HepG2 (cell line): Measurements from ENCODE around the gene PDLIM4. TPM values are rescaled to one million over a fixed set of nuclear protein-coding genes. Genes with fewer than 3 reads are reported as not detected.

Source experiments
- CBX1 ChIP-seq: IDR thresholded peaks from one replicate; pipeline ENCODE4 v1.6.1; 2016; ENCODE audit warnings: antibody characterized with exemption, low read depth
- GABPB1 ChIP-seq: IDR thresholded peaks from 2 replicates; pipeline ENCODE4 v1.6.1; 2016; ENCODE audit warnings: mild to moderate bottlenecking, missing genetic modification reagents, moderate library complexity, missing compliant biosample characterization
- HINFP ChIP-seq: sonication (generic); formaldehyde crosslinking; IDR thresholded peaks from 2 replicates; pipeline ENCODE4 v1.4.0; 2020; ENCODE audit warnings: low read depth, mild to moderate bottlenecking, missing genetic modification reagents
- KLF13 ChIP-seq: sonication (generic); formaldehyde crosslinking; IDR thresholded peaks from 2 replicates; pipeline ENCODE4 v1.4.0; 2020; ENCODE audit warnings: mild to moderate bottlenecking, missing genetic modification reagents
- KLF15 ChIP-seq: sonication (generic); formaldehyde crosslinking; IDR thresholded peaks from 2 replicates; pipeline ENCODE4 v1.8.1; 2023; ENCODE audit warnings: borderline replicate concordance, mild to moderate bottlenecking, inconsistent platforms, missing genetic modification reagents, mixed read lengths
- MAF1 ChIP-seq: sonication (generic); formaldehyde crosslinking; IDR thresholded peaks from 2 replicates; pipeline ENCODE4 v1.5.0; 2020; ENCODE audit warnings: missing genetic modification reagents, borderline replicate concordance
- MEIS2 ChIP-seq: sonication (generic); formaldehyde crosslinking; IDR thresholded peaks from 2 replicates; pipeline ENCODE4 v1.9.0; 2021; ENCODE audit warnings: mild to moderate bottlenecking, missing genetic modification reagents
- MXD3 ChIP-seq: IDR thresholded peaks from 2 replicates; pipeline ENCODE4 v1.6.1; 2016; ENCODE audit warnings: mild to moderate bottlenecking, missing biosample characterization, missing genetic modification reagents
- NFATC3 ChIP-seq: sonication (generic); formaldehyde crosslinking; IDR thresholded peaks from 2 replicates; pipeline ENCODE4 v1.5.1; 2020; ENCODE audit warnings: mild to moderate bottlenecking, missing genetic modification reagents
- NFE2L2 ChIP-seq: fragments of 150-350 bp; IDR thresholded peaks from 2 replicates; pipeline ENCODE4 v1.6.1; 2014; ENCODE audit warnings: low read length
- NFKB2 ChIP-seq: sonication (generic); formaldehyde crosslinking; IDR thresholded peaks from 2 replicates; pipeline ENCODE4 v1.4.0; 2020; ENCODE audit warnings: missing genetic modification reagents, borderline replicate concordance
- RAD51 ChIP-seq: fragments of 450-650 bp; IDR thresholded peaks from 2 replicates; pipeline ENCODE4 v1.6.1; 2016; ENCODE audit warnings: borderline replicate concordance
- RELA ChIP-seq: sonication (generic); formaldehyde crosslinking; IDR thresholded peaks from 2 replicates; pipeline ENCODE4 v1.4.0; 2020; ENCODE audit warnings: missing genetic modification reagents
- RFXAP ChIP-seq: sonication (generic); formaldehyde crosslinking; IDR thresholded peaks from 2 replicates; pipeline ENCODE4 v1.4.0; 2020; ENCODE audit warnings: missing genetic modification reagents, borderline replicate concordance
- SIX4 ChIP-seq: sonication (generic); formaldehyde crosslinking; IDR thresholded peaks from 2 replicates; pipeline ENCODE4 v1.4.0; 2020; ENCODE audit warnings: missing genetic modification reagents
- TARDBP ChIP-seq: sonication (generic); formaldehyde crosslinking; IDR thresholded peaks from 2 replicates; pipeline ENCODE4 v1.8.0; 2022; ENCODE audit warnings: mild to moderate bottlenecking, missing genetic modification reagents
- TGIF2 ChIP-seq: IDR thresholded peaks from 2 replicates; pipeline ENCODE4 v1.6.1; 2016; ENCODE audit warnings: control low read depth, missing compliant biosample characterization
- THYN1 ChIP-seq: sonication (generic); formaldehyde crosslinking; IDR thresholded peaks from 2 replicates; pipeline ENCODE4 v1.8.1; 2023; ENCODE audit warnings: low read depth, mild to moderate bottlenecking, moderate library complexity, missing genetic modification reagents, borderline replicate concordance
- ZC3H4 ChIP-seq: sonication (generic); formaldehyde crosslinking; IDR thresholded peaks from 2 replicates; pipeline ENCODE4 v1.4.0; 2020; ENCODE audit warnings: missing genetic modification reagents, borderline replicate concordance
- ZNF605 ChIP-seq: sonication (generic); formaldehyde crosslinking; IDR thresholded peaks from 2 replicates; pipeline ENCODE4 v1.8.0; 2022; ENCODE audit warnings: mild to moderate bottlenecking, missing genetic modification reagents
- ZNF619 ChIP-seq: sonication (generic); formaldehyde crosslinking; IDR thresholded peaks from 2 replicates; pipeline ENCODE4 v1.4.0; 2020; ENCODE audit warnings: mild to moderate bottlenecking, missing genetic modification reagents
- ZNF749 ChIP-seq: sonication (generic); formaldehyde crosslinking; IDR thresholded peaks from 2 replicates; pipeline ENCODE4 v1.8.0; 2022; ENCODE audit warnings: mild to moderate bottlenecking, missing genetic modification reagents, moderate library complexity, borderline replicate concordance
- ZNF776 ChIP-seq: sonication (generic); formaldehyde crosslinking; IDR thresholded peaks from 2 replicates; pipeline ENCODE4 v1.4.0; 2020; ENCODE audit warnings: mild to moderate bottlenecking, missing genetic modification reagents
- ZSCAN9 ChIP-seq: IDR thresholded peaks from 2 replicates; pipeline ENCODE4 v1.6.1; 2016; ENCODE audit warnings: borderline replicate concordance
- polyA plus RNA-seq, 8 experiments: library from polyadenylated mRNA; depleted of rRNA in 3 of 8; stranded (reverse) in 7 of 8; unstranded in 1 of 8; fragments of >200 nt; fragmentation: Illumina TruSeq in 4 of 8; extraction: Trizol in 4 of 8; gene quantifications; 2 replicates each; pipeline versions ENCODE4 v1.2.1 to v1.2.3, GENCODE V29; 2011 to 2016; ENCODE audit warnings: low read depth in 4 of 8, missing spikeins in 1 of 8, mixed read lengths in 1 of 8; ENCODE audit not compliant: insufficient read depth in 1 of 8
- total RNA-seq, 5 experiments: library from RNA; depleted of rRNA; stranded (reverse); fragments of >200 nt; fragmentation: Illumina TruSeq; extraction: Trizol; gene quantifications; 2 replicates each; pipeline ENCODE4 v1.2.3, GENCODE V29; 2016; ENCODE audit warnings: low read depth in 1 of 5
- TF ChIP-seq, protein P1 (sequence below): sonication (generic); formaldehyde crosslinking; IDR thresholded peaks from 2 replicates; pipeline ENCODE4 v1.9.0; 2022; ENCODE audit warnings: missing genetic modification reagents, mild to moderate bottlenecking, borderline replicate concordance
- TF ChIP-seq, protein P2 (sequence below): IDR thresholded peaks from 2 replicates; pipeline ENCODE4 v1.6.1; 2016; ENCODE audit warnings: missing compliant biosample characterization, missing genetic modification reagents, borderline replicate concordance

Gene PDLIM4
- total and polyA plus RNA-seq, 2 of the 13 experiments (the other 11 are each of a cell fraction or from before 2014, with no cell fraction given) = 1.1 to 2.3 TPM

DNA sequence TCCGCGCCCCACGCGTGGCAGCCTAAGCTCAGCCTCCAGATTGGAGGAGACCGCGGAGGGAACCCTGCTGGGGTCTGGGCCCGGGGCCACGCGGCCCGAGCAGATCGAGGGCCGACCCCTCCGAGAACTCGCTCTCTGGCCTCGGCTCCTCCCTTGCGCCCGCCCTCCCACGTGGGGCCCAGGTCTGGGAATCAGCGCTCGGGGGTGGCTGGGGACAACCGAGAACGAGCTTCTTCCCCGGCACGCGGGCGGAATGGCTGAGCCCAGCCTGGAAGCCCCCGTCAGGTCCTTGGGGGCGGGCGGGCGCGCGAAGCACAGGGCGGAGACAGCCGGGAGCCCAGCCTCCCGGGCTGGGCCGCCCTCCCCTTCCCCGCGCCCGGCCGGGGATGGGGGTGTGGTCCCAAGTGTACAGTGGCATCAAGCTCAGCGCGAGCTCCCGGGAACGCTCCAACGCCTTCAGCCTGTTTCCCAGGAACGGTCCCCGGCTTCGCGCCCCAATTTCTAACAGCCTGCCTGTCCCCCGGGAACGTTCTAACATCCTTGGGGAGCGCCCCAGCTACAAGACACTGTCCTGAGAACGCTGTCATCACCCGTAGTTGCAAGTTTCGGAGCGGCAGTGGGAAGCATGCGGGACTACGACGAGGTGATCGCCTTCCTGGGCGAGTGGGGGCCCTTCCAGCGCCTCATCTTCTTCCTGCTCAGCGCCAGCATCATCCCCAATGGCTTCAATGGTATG, 36.7 kb downstream of the PDLIM4 start, which contains the start of gene SLC22A4 (continued):
- TF ChIP-seq MEIS2 (peak; percentile 87), KLF13 (peak; percentile 14; the same call in 1 of the 2 replicates), MAF1 (CRISPR knock-in tag) (no peak), ZNF605 (peak; percentile 11; the same call in 1 of the 2 replicates), ZC3H4 (CRISPR knock-in tag) (no peak), RFXAP (peak; percentile 18; the same call in 1 of the 2 replicates), GABPB1 (peak; percentile 71), CBX1 (peak; percentile 93), NFE2L2 (no peak), ZNF749 (CRISPR knock-in tag) (peak; percentile 88), THYN1 (CRISPR knock-in tag) (no peak), ZSCAN9 (CRISPR knock-in tag) (0 out of 2 replicates have a peak, but pooled peaks have one; percentile 61), ZNF776 (CRISPR knock-in tag) (no peak; the same call in 1 of the 2 replicates), ZNF619 (0 out of 2 replicates have a peak, but pooled peaks have one; percentile 6), KLF15 (CRISPR knock-in tag) (0 out of 2 replicates have a peak, but pooled peaks have one; percentile 69), NFATC3 (CRISPR knock-in tag) (peak; percentile 27; the same call in 1 of the 2 replicates), RELA (peak; percentile 40; the same call in 1 of the 2 replicates), TARDBP (CRISPR knock-in tag) (peak; percentile 56; the same call in 1 of the 2 replicates), TGIF2 (CRISPR knock-in tag) (0 out of 2 replicates have a peak, but pooled peaks have one; percentile 55), NFKB2 (CRISPR knock-in tag) (peak; percentile 77; the same call in 1 of the 2 replicates), RAD51 (peak; percentile 43; the same call in 1 of the 2 replicates), HINFP (CRISPR knock-in tag) (no peak), MXD3 (CRISPR knock-in tag) (no peak), SIX4 (CRISPR knock-in tag) (no peak)
- TF ChIP-seq, protein P1, sequence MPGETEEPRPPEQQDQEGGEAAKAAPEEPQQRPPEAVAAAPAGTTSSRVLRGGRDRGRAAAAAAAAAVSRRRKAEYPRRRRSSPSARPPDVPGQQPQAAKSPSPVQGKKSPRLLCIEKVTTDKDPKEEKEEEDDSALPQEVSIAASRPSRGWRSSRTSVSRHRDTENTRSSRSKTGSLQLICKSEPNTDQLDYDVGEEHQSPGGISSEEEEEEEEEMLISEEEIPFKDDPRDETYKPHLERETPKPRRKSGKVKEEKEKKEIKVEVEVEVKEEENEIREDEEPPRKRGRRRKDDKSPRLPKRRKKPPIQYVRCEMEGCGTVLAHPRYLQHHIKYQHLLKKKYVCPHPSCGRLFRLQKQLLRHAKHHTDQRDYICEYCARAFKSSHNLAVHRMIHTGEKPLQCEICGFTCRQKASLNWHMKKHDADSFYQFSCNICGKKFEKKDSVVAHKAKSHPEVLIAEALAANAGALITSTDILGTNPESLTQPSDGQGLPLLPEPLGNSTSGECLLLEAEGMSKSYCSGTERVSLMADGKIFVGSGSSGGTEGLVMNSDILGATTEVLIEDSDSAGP (CRISPR knock-in tag) = no peak; the same call in 1 of the 2 replicates
- TF ChIP-seq, protein P2, sequence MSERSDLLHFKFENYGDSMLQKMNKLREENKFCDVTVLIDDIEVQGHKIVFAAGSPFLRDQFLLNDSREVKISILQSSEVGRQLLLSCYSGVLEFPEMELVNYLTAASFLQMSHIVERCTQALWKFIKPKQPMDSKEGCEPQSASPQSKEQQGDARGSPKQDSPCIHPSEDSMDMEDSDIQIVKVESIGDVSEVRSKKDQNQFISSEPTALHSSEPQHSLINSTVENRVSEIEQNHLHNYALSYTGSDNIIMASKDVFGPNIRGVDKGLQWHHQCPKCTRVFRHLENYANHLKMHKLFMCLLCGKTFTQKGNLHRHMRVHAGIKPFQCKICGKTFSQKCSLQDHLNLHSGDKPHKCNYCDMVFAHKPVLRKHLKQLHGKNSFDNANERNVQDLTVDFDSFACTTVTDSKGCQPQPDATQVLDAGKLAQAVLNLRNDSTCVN = no peak
